HL-60 (cell line): Measurements from ENCODE around the gene CLSTN2.

Experiments
- DNase-seq, 2 experiments: peaks; one replicate each; pipeline ENCODE4 v3.0.0-alpha.2; 2010 to 2020; ENCODE audit warnings: low read depth in 1 of 2, low spot score in 1 of 2
- H3K27ac ChIP-seq: fragments of 250-450 bp; sonication (Bioruptor Pico); replicated peaks from 2 replicates; pipeline ENCODE4 v1.5.1; 2020; ENCODE audit warnings: mild to moderate bottlenecking, moderate library complexity
- H3K27me3 ChIP-seq: fragments of 250-450 bp; sonication (Bioruptor Pico); 2 replicates; pipeline ENCODE4 v1.5.1; 2021; ENCODE audit warnings: mild to moderate bottlenecking, moderate library complexity; ENCODE audit not compliant: insufficient read depth, poor library complexity, severe bottlenecking
- H3K4me3 ChIP-seq: replicated peaks from 2 replicates; pipeline ENCODE4 v1.5.1; 2011; ENCODE audit warnings: mild to moderate bottlenecking, control low read depth, low read length; ENCODE audit not compliant: insufficient read depth
- GABPA ChIP-seq: IDR thresholded peaks from 2 replicates; pipeline ENCODE4 v1.6.1; 2012; ENCODE audit warnings: low read depth
- POLR2AphosphoS5 ChIP-seq: IDR thresholded peaks from 2 replicates; pipeline ENCODE4 v1.6.1; 2012; ENCODE audit warnings: low read depth
- REST ChIP-seq: IDR thresholded peaks from 2 replicates; pipeline ENCODE4 v1.6.1; 2012; ENCODE audit warnings: low read depth; ENCODE audit not compliant: insufficient replicate concordance
- SPI1 ChIP-seq: IDR thresholded peaks from 2 replicates; pipeline ENCODE4 v1.6.1; 2012; ENCODE audit warnings: low read depth, mild to moderate bottlenecking, borderline replicate concordance
- TF ChIP-seq, protein P1 (sequence below): IDR thresholded peaks from one replicate; pipeline ENCODE4 v1.5.1; 2011; ENCODE audit warnings: low read length, control low read depth, inconsistent platforms; ENCODE audit not compliant: insufficient read depth

CLSTN2 gene

DNA sequence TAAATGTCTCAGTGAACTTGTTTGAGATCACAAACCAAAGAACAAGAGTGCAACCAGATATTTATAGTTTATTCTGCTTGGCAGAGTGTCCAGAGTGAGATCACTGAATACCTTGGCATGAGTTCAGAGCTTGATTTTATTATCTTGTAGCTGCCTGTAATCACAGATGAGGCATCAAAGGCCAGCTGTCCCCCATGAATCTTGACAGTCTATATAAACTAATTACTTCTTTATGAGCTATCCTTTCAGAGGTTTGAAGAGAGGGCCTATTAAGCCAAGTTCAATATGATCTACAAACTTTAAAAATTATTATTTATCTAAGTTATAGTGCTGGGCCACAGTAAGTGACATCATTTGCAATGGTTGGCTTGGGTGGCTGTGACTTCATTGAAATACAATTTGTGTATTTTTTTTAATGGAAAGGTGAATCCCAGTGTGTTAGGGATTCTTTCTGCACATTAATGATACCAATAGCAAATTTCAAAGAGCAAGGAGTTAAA lies 251.5 kb downstream of the CLSTN2 start:
- Histone ChIP-seq H3K27me3 (no peaks in the 10 kb centered on the region), H3K4me3 (no peak overlapping the region), H3K27ac (no peak overlapping the region)
- DNase-seq = no peak
- TF ChIP-seq SPI1 (no peak), POLR2AphosphoS5 (no peak), REST (no peak), GABPA (no peak)
- TF ChIP-seq, protein P1, sequence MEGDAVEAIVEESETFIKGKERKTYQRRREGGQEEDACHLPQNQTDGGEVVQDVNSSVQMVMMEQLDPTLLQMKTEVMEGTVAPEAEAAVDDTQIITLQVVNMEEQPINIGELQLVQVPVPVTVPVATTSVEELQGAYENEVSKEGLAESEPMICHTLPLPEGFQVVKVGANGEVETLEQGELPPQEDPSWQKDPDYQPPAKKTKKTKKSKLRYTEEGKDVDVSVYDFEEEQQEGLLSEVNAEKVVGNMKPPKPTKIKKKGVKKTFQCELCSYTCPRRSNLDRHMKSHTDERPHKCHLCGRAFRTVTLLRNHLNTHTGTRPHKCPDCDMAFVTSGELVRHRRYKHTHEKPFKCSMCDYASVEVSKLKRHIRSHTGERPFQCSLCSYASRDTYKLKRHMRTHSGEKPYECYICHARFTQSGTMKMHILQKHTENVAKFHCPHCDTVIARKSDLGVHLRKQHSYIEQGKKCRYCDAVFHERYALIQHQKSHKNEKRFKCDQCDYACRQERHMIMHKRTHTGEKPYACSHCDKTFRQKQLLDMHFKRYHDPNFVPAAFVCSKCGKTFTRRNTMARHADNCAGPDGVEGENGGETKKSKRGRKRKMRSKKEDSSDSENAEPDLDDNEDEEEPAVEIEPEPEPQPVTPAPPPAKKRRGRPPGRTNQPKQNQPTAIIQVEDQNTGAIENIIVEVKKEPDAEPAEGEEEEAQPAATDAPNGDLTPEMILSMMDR = no peak

GRCh38 chr3:140187028-140187427 lies 252.0 kb downstream of the CLSTN2 start:
- TF ChIP-seq SPI1 = no peak
- TF ChIP-seq, protein P1 = no peak
- Histone ChIP-seq H3K4me3 (no peak overlapping the region), H3K27ac (no peak overlapping the region), H3K27me3 (no peaks in the 10 kb centered on the region)
- DNase-seq = no peak

DNA sequence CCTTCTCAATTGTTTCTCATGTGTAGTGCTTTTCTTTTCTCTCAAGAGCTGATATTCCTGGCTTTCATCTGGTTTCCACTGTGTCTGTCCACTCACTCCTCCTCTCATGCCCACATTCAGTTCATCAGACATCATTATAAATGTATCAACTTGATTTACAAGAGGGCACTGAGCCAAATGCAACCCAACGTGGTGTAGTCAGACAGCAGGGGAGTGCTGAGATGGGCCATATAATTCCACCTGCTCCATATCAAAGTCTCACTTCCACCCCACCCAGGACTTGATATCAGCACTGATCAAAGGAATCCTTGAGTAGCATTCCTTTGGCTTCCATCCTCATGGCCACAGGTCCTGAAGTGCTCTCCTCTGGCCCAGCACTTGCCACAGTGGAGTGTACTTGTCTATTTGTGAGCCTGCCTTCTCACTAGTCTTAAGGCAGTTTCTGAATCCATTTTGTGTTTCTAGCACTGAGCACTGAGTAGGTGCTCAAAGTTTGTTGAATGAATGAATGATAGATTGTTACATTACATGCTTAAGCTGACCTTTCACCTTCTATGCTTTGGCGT lies 252.8 kb downstream of the CLSTN2 start:
- no peak for DNase-seq
- no peak overlapping the region for H3K27ac ChIP-seq
- H3K27me3 ChIP-seq = no peaks in the 10 kb centered on the region
- H3K4me3 ChIP-seq = no peak overlapping the region
- no peak for TF ChIP-seq POLR2AphosphoS5
- TF ChIP-seq REST = no peak
- no peak for TF ChIP-seq SPI1
- TF ChIP-seq, protein P1 = no peak
- no peak for TF ChIP-seq GABPA

DNA sequence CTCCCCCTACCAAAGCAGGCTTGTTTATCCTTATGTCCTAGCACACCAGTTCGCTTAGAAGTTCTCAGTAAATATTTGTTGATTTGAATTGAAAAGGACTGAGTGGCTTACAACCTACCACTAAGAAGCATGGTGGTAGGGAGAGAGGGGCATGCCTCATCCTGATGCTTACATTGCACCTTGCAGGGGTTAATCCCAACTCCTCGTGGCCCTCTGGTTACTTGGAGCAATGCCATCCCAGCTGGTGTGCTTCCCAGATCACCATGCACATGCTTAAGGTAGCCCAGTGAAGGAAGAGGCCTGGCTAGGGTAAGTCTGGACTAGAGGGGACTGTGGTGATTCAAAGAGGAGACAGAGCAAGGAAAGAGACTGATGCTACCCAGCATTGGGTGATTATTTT lies 253.3 kb downstream of the CLSTN2 start:
- no peak overlapping the region for H3K27ac ChIP-seq
- TF ChIP-seq, protein P1 = no peak
- TF ChIP-seq POLR2AphosphoS5 (no peak), SPI1 (no peak), GABPA (no peak), REST (no peak)
- H3K27me3 ChIP-seq = no peaks in the 10 kb centered on the region
- no peak overlapping the region for H3K4me3 ChIP-seq
- no peak for DNase-seq
